Hepatocyte (in vitro differentiated cells): ENCODE results near the gene NINJ1. TPM values are rescaled to one million over a fixed set of nuclear protein-coding genes. Genes with fewer than 3 reads are reported as not detected.
"Not testable (repeated sequence)": the region's sequence is repeated elsewhere in the genome, so short reads cannot be mapped to it uniquely, and the experiment has no call there.

Experiments used
- DNase-seq: peaks from one replicate; pipeline ENCODE4 v3.0.0-alpha.2; 2016; ENCODE audit warnings: low spot score
- H2AFZ ChIP-seq: fragments of 200-600 bp; sonication (generic); 2 replicates; pipeline ENCODE4 v1.6.0; 2016; ENCODE audit warnings: antibody characterized with exemption, mild to moderate bottlenecking
- H3K27ac ChIP-seq: fragments of 200-600 bp; sonication (generic); 2 replicates; pipeline ENCODE4 v1.5.1; 2016; ENCODE audit warnings: mild to moderate bottlenecking
- H3K27me3 ChIP-seq: fragments of 200-600 bp; sonication (generic); 2 replicates; pipeline ENCODE4 v1.6.1; 2016
- H3K36me3 ChIP-seq: fragments of 200-600 bp; sonication (generic); replicated peaks from 2 replicates; pipeline ENCODE4 v1.5.1; 2016; ENCODE audit warnings: low read depth; ENCODE audit not compliant: insufficient read depth
- H3K4me1 ChIP-seq: fragments of 200-600 bp; sonication (generic); 2 replicates; pipeline ENCODE4 v1.5.1; 2016; ENCODE audit warnings: mild to moderate bottlenecking, moderate library complexity; ENCODE audit not compliant: insufficient read depth
- H3K4me2 ChIP-seq: fragments of 200-600 bp; sonication (generic); 2 replicates; pipeline ENCODE4 v1.6.0; 2016
- H3K4me3 ChIP-seq: fragments of 200-600 bp; sonication (generic); 2 replicates; pipeline ENCODE4 v1.5.1; 2016; ENCODE audit warnings: mild to moderate bottlenecking
- H3K79me2 ChIP-seq: fragments of 200-600 bp; sonication (generic); 2 replicates; pipeline ENCODE4 v1.6.0; 2017; ENCODE audit warnings: mild to moderate bottlenecking
- H3K9me2 ChIP-seq: fragments of 200-600 bp; sonication (generic); replicated peaks from 2 replicates; pipeline ENCODE4 v1.6.0; 2017; ENCODE audit warnings: mild to moderate bottlenecking; ENCODE audit not compliant: insufficient read depth
- H3K9me3 ChIP-seq: fragments of 200-600 bp; sonication (generic); 2 replicates; pipeline ENCODE4 v1.5.1; 2016; ENCODE audit warnings: low read depth, mild to moderate bottlenecking
- H4K20me1 ChIP-seq: fragments of 200-600 bp; sonication (generic); 2 replicates; pipeline ENCODE4 v1.6.0; 2016; ENCODE audit warnings: mild to moderate bottlenecking; ENCODE audit not compliant: insufficient read depth, poor library complexity, severe bottlenecking
- EZH2 ChIP-seq: fragments of 200-600 bp; sonication (generic); IDR thresholded peaks from 2 replicates; pipeline ENCODE4 v1.6.1; 2016; ENCODE audit warnings: antibody characterized with exemption, mild to moderate bottlenecking, borderline replicate concordance
- EZH2phosphoT487 ChIP-seq: fragments of 200-600 bp; sonication (generic); IDR thresholded peaks from one replicate; pipeline ENCODE4 v1.6.1; 2018; ENCODE audit warnings: antibody characterized with exemption, mild to moderate bottlenecking, low read depth, moderate library complexity; ENCODE audit not compliant: unreplicated experiment, severe bottlenecking
- WGBS: methylation state at CpG from one replicate; pipeline ENCODE4 v1.1.6; 2016; ENCODE audit warnings: low lambda C conversion rate; ENCODE audit errors: missing lambda C conversion rate; 5-methylcytosine and 5-hydroxymethylcytosine counted together
- polyA plus RNA-seq: library from polyadenylated mRNA; unstranded; fragments of >200 nt; fragmentation: Nextera tagmentation; extraction: Ambion mirVana; gene quantifications from 2 replicates; pipeline ENCODE4 v1.2.1, GENCODE V29; 2016
- total RNA-seq: library from RNA; depleted of rRNA; stranded (reverse); fragments of >200 nt; gene quantifications from 2 replicates; pipeline ENCODE4 v1.2.3, GENCODE V29; 2014
- TF ChIP-seq, protein P1 (sequence below): fragments of 200-600 bp; sonication (generic); IDR thresholded peaks from 2 replicates; pipeline ENCODE4 v1.5.1; 2016; ENCODE audit warnings: antibody characterized with exemption, mild to moderate bottlenecking; ENCODE audit not compliant: poor library complexity

The NINJ1 gene
- total and polyA plus RNA-seq, 2 experiments from 2014 or later, result 55.4 to 135 TPM

DNA sequence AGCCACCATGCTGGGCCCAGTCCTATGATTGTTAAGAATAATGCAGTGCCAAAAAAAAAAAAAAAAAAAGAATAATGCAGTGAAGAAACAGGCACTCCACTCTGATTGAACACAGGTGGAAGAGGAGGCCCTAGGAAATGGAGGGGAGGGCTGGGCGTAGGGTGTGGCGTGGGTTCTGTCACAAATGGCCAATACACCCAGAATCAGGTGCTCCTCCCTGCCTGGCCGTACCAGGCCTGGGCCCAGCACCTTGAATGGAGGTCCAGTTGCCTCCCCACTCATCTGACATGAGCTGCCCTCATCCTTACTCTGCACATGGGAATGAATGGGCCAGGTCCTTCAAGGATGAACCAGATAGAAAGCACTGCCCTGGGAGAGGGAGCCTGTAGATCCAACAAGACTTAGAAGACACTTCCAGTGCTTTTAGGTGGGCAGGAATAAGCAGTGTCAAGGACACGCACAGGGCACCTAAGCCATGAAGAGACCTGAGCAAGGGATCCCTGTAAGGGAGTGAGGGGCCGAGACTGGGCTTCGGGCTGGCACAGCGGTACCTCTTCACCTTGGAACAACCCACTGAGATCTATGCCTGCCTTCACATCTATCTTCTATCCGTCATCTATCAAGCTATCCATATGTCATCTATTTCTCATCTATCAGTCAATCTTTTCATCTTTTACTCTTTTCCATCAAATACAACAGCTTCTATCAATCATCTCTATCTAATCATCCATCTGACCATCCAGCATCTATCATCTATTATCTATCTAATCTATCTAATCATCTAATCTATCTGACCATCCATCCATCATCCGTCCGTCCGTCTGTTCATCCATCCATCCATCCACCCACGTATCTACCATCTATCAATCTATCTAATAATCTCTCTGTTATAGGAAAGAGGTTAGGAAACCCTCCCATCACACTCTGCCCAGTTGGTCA lies 15.9 kb downstream of the NINJ1 start:
- Histone ChIP-seq H3K4me2 (no peak overlapping the region), H3K36me3 (no peaks in the 10 kb centered on the region), H3K27ac (no peak overlapping the region), H2AFZ (no peak overlapping the region), H3K4me3 (no peak overlapping the region), H3K9me2 (no peaks in the 10 kb centered on the region), H3K79me2 (no peaks in the 10 kb centered on the region), H3K9me3 (no peaks in the 10 kb centered on the region), H3K4me1 (peaks cover 4% of the 10 kb centered on the region), H3K27me3 (no peaks in the 10 kb centered on the region), H4K20me1 (no peaks in the 10 kb centered on the region)
- no peak for TF ChIP-seq EZH2phosphoT487
- TF ChIP-seq, protein P1, sequence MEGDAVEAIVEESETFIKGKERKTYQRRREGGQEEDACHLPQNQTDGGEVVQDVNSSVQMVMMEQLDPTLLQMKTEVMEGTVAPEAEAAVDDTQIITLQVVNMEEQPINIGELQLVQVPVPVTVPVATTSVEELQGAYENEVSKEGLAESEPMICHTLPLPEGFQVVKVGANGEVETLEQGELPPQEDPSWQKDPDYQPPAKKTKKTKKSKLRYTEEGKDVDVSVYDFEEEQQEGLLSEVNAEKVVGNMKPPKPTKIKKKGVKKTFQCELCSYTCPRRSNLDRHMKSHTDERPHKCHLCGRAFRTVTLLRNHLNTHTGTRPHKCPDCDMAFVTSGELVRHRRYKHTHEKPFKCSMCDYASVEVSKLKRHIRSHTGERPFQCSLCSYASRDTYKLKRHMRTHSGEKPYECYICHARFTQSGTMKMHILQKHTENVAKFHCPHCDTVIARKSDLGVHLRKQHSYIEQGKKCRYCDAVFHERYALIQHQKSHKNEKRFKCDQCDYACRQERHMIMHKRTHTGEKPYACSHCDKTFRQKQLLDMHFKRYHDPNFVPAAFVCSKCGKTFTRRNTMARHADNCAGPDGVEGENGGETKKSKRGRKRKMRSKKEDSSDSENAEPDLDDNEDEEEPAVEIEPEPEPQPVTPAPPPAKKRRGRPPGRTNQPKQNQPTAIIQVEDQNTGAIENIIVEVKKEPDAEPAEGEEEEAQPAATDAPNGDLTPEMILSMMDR, result no peak
- TF ChIP-seq EZH2, result no peak
- 93% methylated on average over 12 of the region's 12 CpGs for WGBS
- DNase-seq, result no peak

DNA sequence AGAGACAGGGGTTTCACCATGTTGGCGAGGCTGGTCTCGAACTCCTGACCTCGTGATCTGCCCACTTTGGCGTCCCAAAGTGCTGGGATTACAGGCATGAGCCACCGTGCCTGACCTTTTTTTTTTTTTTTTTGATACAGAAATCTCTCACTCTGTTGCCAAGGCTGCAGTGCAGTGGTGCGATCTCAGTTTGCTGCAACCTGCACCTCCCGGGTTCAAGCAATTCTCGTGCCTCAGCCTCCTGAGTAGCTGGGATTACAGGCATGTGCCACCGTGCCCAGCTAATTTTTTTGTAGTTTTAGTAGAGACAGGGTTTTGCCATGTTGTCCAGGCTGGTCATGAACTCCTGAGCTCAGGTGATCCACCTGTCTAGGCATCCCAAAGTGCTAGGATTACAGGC lies 16.5 kb downstream of the NINJ1 start:
- H3K9me2 ChIP-seq, H4K20me1 ChIP-seq, H3K4me3 ChIP-seq, H2AFZ ChIP-seq, H3K27me3 ChIP-seq, H3K27ac ChIP-seq, H3K36me3 ChIP-seq, DNase-seq, H3K9me3 ChIP-seq, H3K4me1 ChIP-seq, H3K79me2 ChIP-seq, H3K4me2 ChIP-seq: not testable (repeated sequence)
- 96% methylated on average over 9 of the region's 9 CpGs for WGBS

DNA sequence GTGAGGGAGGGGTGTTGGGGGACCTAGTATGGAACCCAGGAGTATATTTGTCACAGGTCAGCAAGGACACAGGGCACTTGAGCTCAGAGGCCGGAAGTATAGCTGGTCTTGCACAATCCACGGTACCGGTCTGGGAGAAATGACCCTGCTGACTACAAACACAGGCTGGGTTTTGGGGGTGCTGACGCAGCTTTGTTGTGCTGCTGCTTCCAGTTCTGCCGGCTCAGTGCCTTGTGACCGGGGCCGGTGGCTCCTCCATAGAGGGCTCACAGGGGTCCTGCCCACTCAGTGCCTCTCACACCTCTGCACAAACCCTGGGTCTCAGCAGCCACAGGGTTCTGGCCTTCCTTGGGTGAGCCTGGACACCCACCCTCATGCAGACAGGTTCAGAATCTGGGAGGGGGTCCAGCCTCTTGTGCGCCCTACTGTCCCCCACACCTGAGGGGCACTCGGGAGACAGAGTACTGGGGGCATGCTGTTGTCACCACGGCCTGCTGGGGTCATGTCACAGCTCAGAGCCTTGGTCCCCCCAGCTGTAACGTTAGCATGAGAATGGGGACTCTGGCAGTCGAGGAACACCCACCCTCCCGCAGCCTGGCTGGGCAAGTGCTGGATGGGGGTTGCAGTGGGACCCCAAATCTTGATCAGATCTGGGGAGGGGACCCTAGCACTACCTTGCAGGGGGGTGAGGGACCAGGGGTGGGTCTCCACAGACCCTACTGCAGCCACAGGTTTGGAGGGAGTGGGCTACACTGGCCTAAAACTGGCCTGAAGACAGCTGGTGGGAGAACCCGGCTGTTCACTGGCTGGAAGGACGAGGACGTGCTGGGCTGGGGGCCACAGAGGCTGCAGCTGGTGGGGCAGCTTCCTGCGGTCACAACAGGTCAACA lies 17.7 kb downstream of the NINJ1 start:
- Histone ChIP-seq H3K4me1 (peaks cover 4% of the 10 kb centered on the region), H3K27ac (peak overlapping the region; percentile 23), H3K79me2 (no peaks in the 10 kb centered on the region), H3K27me3 (no peaks in the 10 kb centered on the region), H3K4me2 (no peak overlapping the region), H3K36me3 (no peaks in the 10 kb centered on the region), H3K9me2 (no peaks in the 10 kb centered on the region), H4K20me1 (no peaks in the 10 kb centered on the region), H3K4me3 (no peak overlapping the region), H3K9me3 (no peaks in the 10 kb centered on the region), H2AFZ (no peak overlapping the region)
- 73% methylated on average over 17 of the region's 17 CpGs for WGBS
- TF ChIP-seq EZH2phosphoT487, result no peak
- TF ChIP-seq, protein P1, result no peak
- TF ChIP-seq EZH2, result no peak
- DNase-seq, result peak; percentile 70
